Esophagus muscularis mucosa (tissue), 4 donors: ENCODE data around the gene EIF4E.

Source experiments
- CTCF ChIP-seq, 3 experiments: fragments of 200-600 bp in 2 of 3; fragments of 450-650 bp in 1 of 3; sonication (generic) in 2 of 3; IDR thresholded peaks; one replicate each; pipeline ENCODE4 v1.5.1; 2017 to 2019; ENCODE audit warnings: antibody characterized with exemption in 3 of 3, mild to moderate bottlenecking in 2 of 3, moderate library complexity in 1 of 3
- EP300 ChIP-seq: sonication (generic); formaldehyde crosslinking; IDR thresholded peaks from one replicate; pipeline ENCODE4 v1.6.1; 2017; ENCODE audit warnings: antibody characterized with exemption
- POLR2AphosphoS5 ChIP-seq, 2 donors: sonication (generic); formaldehyde crosslinking; IDR thresholded peaks; one replicate each; pipeline ENCODE4 v1.6.1; 2017; ENCODE audit warnings: antibody characterized with exemption in 2 of 2

GRCh38 chr4:98838531-98838930 is 90.4 kb downstream of the EIF4E start:
- TF ChIP-seq CTCF (IDR thresholded peaks at IDR 0.05) (no peak), POLR2AphosphoS5 (IDR thresholded peaks at IDR 0.05) (no peak), EP300 (no peak)
